ENCODE data around the gene VARS2.

Gene VARS2

DNA sequence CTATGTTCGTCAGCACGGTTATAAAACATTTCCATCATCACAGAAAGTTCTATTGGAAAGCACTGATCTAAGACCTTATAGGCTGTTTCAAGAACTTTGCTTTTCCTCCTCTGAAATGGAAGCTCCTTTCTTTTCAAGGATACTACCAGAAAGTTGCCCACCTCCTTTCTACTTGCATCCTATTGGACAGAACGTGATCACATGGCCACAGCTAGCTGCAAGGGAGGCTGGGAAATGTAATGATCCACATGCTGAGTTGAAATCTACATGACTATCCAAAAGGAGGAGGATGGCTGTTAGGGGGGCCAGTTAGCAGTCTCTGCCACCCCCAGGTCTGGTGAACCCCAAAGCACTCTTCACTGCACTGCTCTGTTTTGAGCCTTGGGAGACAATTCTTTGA, 14.6 kb downstream of the VARS2 start:
- 100% methylated on average over 3 of the region's 3 CpGs for WGBS (ENCODE audit: insufficient coverage)
- POLR2A ChIA-PET = no interaction called here

DNA sequence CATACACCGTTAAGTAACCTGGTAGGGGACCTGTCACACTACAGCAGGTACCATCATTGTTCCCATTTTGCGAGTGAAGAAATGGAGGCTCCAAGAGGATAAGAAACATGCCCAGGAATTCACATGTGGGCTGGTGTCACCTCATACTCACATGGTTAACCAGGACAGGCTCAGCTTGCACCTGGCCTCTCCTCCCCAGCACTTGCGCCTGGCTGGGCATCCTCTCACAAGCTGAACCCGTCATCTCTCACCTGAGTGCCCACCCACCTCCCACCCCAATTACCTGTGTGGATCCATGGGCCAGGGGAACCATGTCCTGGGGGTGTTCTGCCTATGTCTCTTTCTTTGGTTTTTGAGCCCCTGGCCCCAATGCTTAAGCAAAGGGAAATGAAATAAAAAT, 16.5 kb downstream of the VARS2 start:
- POLR2A ChIA-PET = no interaction called here
- Histone ChIP-seq H3K9me3 (ENCODE audit: control extremely low read depth in 1 of 5, control insufficient read depth in 4 of 5, insufficient read depth in 2 of 5, low read depth in 1 of 5, low read length in 4 of 5) (peaks cover 0 to 14% (median 6%) of the 10 kb centered on the region in 5 experiments), H3K4me3 (ENCODE audit: control insufficient read depth in 1 of 7, extremely low read depth in 1 of 7, insufficient read depth in 4 of 7, low read depth in 2 of 7, low read length in 6 of 7) (no peak overlapping the region), H3K36me3 (ENCODE audit: control insufficient read depth in 4 of 4, insufficient read depth in 4 of 4, low read length in 3 of 4) (peaks cover 3 to 22% (median 10%) of the 10 kb centered on the region in 4 experiments), H3K4me1 (ENCODE audit: control extremely low read depth in 1 of 4, control insufficient read depth in 4 of 4, insufficient read depth in 4 of 4, low read length in 3 of 4) (no peaks in the 10 kb centered on the region), H3K27ac (ENCODE audit: insufficient read depth in 1 of 2, low read depth in 1 of 2, low read length in 2 of 2, poor library complexity in 1 of 2, severe bottlenecking in 2 of 2) (no peak overlapping the region), H3K27me3 (replicated peaks in 2 of 5; ENCODE audit: control insufficient read depth in 4 of 5, insufficient read depth in 5 of 5, low read length in 4 of 5) (peaks cover 0 to 3% (median 0%) of the 10 kb centered on the region in 5 experiments)
- no peak for DNase-seq
- WGBS (ENCODE audit: insufficient coverage) = 98% methylated on average over 4 of the region's 4 CpGs
- CTCF ChIA-PET = interaction anchor here (2.6 kb wide), 1 partner anchor 15 kb away, joined by 10 read pairs; no protein-coding TSS in a partner anchor

More for the DNA sequence above, 14.6 kb downstream of the VARS2 start:
- Histone ChIP-seq H3K36me3 (ENCODE audit: control insufficient read depth in 4 of 4, insufficient read depth in 4 of 4, low read length in 3 of 4) (peaks cover 3 to 35% (median 18%) of the 10 kb centered on the region in 4 experiments), H3K4me1 (ENCODE audit: control extremely low read depth in 1 of 4, control insufficient read depth in 4 of 4, insufficient read depth in 4 of 4, low read length in 3 of 4) (no peaks in the 10 kb centered on the region), H3K27me3 (replicated peaks in 2 of 5; ENCODE audit: control insufficient read depth in 4 of 5, insufficient read depth in 5 of 5, low read length in 4 of 5) (no peaks in the 10 kb centered on the region), H3K9me3 (ENCODE audit: control extremely low read depth in 1 of 5, control insufficient read depth in 4 of 5, insufficient read depth in 2 of 5, low read depth in 1 of 5, low read length in 4 of 5) (peaks cover 0 to 14% (median 6%) of the 10 kb centered on the region in 5 experiments), H3K27ac (ENCODE audit: insufficient read depth in 1 of 2, low read depth in 1 of 2, low read length in 2 of 2, poor library complexity in 1 of 2, severe bottlenecking in 2 of 2) (no peak overlapping the region), H3K4me3 (ENCODE audit: control insufficient read depth in 1 of 7, extremely low read depth in 1 of 7, insufficient read depth in 4 of 7, low read depth in 2 of 7, low read length in 6 of 7) (no peak overlapping the region)
- CTCF ChIA-PET = interaction anchor here (1.5 kb wide), 1 partner anchor 10 kb away, joined by 4 read pairs; no protein-coding TSS in a partner anchor
- DNase-seq = peak in 1 of 3 donors; percentile 21

GRCh38 chr6:30931272-30931671, 17.2 kb downstream of the VARS2 start:
- Histone ChIP-seq H3K9me3 (ENCODE audit: control extremely low read depth in 1 of 5, control insufficient read depth in 4 of 5, insufficient read depth in 2 of 5, low read depth in 1 of 5, low read length in 4 of 5) (peaks cover 0 to 14% (median 6%) of the 10 kb centered on the region in 5 experiments), H3K27me3 (replicated peaks in 2 of 5; ENCODE audit: control insufficient read depth in 4 of 5, insufficient read depth in 5 of 5, low read length in 4 of 5) (peaks cover 0 to 3% (median 0%) of the 10 kb centered on the region in 5 experiments), H3K4me3 (ENCODE audit: control insufficient read depth in 1 of 7, extremely low read depth in 1 of 7, insufficient read depth in 4 of 7, low read depth in 2 of 7, low read length in 6 of 7) (no peak overlapping the region), H3K36me3 (ENCODE audit: control insufficient read depth in 4 of 4, insufficient read depth in 4 of 4, low read length in 3 of 4) (peaks cover 3 to 14% (median 6%) of the 10 kb centered on the region in 4 experiments), H3K4me1 (ENCODE audit: control extremely low read depth in 1 of 4, control insufficient read depth in 4 of 4, insufficient read depth in 4 of 4, low read length in 3 of 4) (no peaks in the 10 kb centered on the region), H3K27ac (ENCODE audit: insufficient read depth in 1 of 2, low read depth in 1 of 2, low read length in 2 of 2, poor library complexity in 1 of 2, severe bottlenecking in 2 of 2) (no peak overlapping the region)
- ChIA-PET POLR2A (no interaction called here), CTCF (interaction anchor here (0.7 to 2.6 kb wide), 2 partner anchors 16 to 19 kb away, joined by 4 to 10 read pairs; no protein-coding TSS in a partner anchor)
- no peak for DNase-seq
- 59% methylated on average over 5 of the region's 8 CpGs for WGBS (ENCODE audit: insufficient coverage)

- ChIA-PET POLR2A (no interaction called here), CTCF (interaction anchor here (2.6 kb wide), 1 partner anchor 17 kb away, joined by 10 read pairs; no protein-coding TSS in a partner anchor)
- H3K27ac ChIP-seq (ENCODE audit: insufficient read depth in 1 of 2, low read depth in 1 of 2, low read length in 2 of 2, poor library complexity in 1 of 2, severe bottlenecking in 2 of 2) = no peak within 1 kb of the TSS
- no peak within 1 kb of the TSS for H3K4me3 ChIP-seq (ENCODE audit: control insufficient read depth in 1 of 7, extremely low read depth in 1 of 7, insufficient read depth in 4 of 7, low read depth in 2 of 7, low read length in 6 of 7)
- H3K9me3 ChIP-seq (ENCODE audit: control extremely low read depth in 1 of 5, control insufficient read depth in 4 of 5, insufficient read depth in 2 of 5, low read depth in 1 of 5, low read length in 4 of 5) = peaks cover 0 to 14% (median 6%) of the 10 kb centered on the region in 5 experiments
- WGBS (ENCODE audit: insufficient coverage) = 94% methylated on average over 3 of the region's 7 CpGs
- no peaks in the 10 kb centered on the region for H3K4me1 ChIP-seq (ENCODE audit: control extremely low read depth in 1 of 4, control insufficient read depth in 4 of 4, insufficient read depth in 4 of 4, low read length in 3 of 4)
- peaks cover 0 to 3% (median 0%) of the 10 kb centered on the region in 5 experiments for H3K27me3 ChIP-seq (replicated peaks in 2 of 5; ENCODE audit: control insufficient read depth in 4 of 5, insufficient read depth in 5 of 5, low read length in 4 of 5)
- DNase-seq = no peak
- peaks cover 0 to 8% (median 0%) of the 10 kb centered on the region in 4 experiments for H3K36me3 ChIP-seq (ENCODE audit: control insufficient read depth in 4 of 4, insufficient read depth in 4 of 4, low read length in 3 of 4)
Observed at GRCh38 chr6:30931969-30932645, 18.1 kb downstream of the VARS2 start, which contains the start of gene SFTA2. Gene SFTA2 (minus strand): TSS chr6:30932170. CDS start chr6:30932096, 74 bp downstream.

DNA sequence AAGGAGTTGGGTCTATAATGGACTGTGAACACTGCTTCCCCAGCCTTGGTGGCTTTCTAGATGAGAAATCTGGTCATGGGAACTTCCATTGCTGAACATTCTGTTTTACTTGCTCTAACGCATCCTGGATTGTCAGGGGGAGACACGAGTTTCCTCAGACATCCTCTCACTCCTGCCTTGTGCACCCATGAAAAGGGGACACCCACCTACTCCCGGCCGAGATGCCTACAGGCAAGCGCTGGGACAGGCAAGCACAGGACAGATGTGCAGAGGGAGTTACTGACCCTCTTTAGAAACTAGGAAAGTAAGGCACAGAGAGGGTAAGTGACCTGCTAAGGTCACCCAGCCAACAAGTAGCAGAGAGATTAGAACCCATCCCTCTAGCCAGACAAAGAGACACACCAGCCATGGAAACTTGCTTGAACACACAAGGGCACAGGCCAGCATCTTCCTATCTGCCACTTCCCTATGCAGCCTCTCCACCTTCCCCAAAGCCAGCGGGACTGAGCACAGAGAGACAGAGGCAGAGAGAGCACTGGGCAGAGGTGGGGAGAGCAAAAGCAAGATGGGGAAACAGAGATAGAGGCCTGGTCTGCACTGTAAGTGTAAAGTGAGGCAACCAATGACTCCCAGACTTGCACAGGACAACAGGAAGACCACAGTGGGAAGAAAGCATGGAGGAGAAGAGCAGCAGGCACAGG, 18.8 kb downstream of the VARS2 start:
- Histone ChIP-seq H3K4me3 (ENCODE audit: control insufficient read depth in 1 of 7, extremely low read depth in 1 of 7, insufficient read depth in 4 of 7, low read depth in 2 of 7, low read length in 6 of 7) (no peak overlapping the region), H3K4me1 (ENCODE audit: control extremely low read depth in 1 of 4, control insufficient read depth in 4 of 4, insufficient read depth in 4 of 4, low read length in 3 of 4) (no peaks in the 10 kb centered on the region), H3K27ac (ENCODE audit: insufficient read depth in 1 of 2, low read depth in 1 of 2, low read length in 2 of 2, poor library complexity in 1 of 2, severe bottlenecking in 2 of 2) (no peak overlapping the region), H3K36me3 (ENCODE audit: control insufficient read depth in 4 of 4, insufficient read depth in 4 of 4, low read length in 3 of 4) (peaks cover 0 to 5% (median 0%) of the 10 kb centered on the region in 4 experiments), H3K9me3 (ENCODE audit: control extremely low read depth in 1 of 5, control insufficient read depth in 4 of 5, insufficient read depth in 2 of 5, low read depth in 1 of 5, low read length in 4 of 5) (peaks cover 0 to 14% (median 6%) of the 10 kb centered on the region in 5 experiments), H3K27me3 (replicated peaks in 2 of 5; ENCODE audit: control insufficient read depth in 4 of 5, insufficient read depth in 5 of 5, low read length in 4 of 5) (peaks cover 0 to 4% (median 0%) of the 10 kb centered on the region in 5 experiments)
- 86% methylated on average over 3 of the region's 6 CpGs for WGBS (ENCODE audit: insufficient coverage)
- no peak for DNase-seq
- ChIA-PET CTCF (no interaction called here), POLR2A (no interaction called here)

DNA sequence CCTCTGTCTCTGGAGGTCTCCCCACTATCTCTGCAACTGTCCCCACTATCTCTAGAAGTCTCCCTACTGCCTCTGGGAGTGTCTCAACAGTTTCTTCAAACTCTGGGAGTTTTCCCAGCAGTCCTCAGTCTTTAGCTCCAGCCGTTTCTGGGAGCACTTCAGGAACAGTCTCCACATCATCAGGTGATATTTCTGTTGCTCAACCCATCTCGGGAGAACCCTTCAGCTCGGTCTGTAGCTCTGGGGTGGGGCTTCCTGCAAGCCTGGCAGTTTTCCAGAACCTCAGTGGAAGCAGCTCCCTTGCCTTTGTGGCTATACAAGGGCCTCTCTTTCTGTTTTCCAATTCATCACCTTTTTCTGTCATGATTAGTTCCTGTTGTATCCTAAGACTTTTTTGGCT, 21.0 kb downstream of the VARS2 start:
- CTCF ChIA-PET = interaction anchor here (0.8 kb wide), 1 partner anchor 19 kb away, joined by 3 read pairs; no protein-coding TSS in a partner anchor
- 22% methylated on average over 3 of the region's 3 CpGs for WGBS (ENCODE audit: insufficient coverage)

More for the DNA sequence above, 21.0 kb downstream of the VARS2 start:
- H3K36me3 ChIP-seq (ENCODE audit: control insufficient read depth in 4 of 4, insufficient read depth in 4 of 4, low read length in 3 of 4) = no peaks in the 10 kb centered on the region
- H3K27me3 ChIP-seq (replicated peaks in 2 of 5; ENCODE audit: control insufficient read depth in 4 of 5, insufficient read depth in 5 of 5, low read length in 4 of 5) = peaks cover 0 to 8% (median 3%) of the 10 kb centered on the region in 5 experiments
- H3K27ac ChIP-seq (ENCODE audit: insufficient read depth in 1 of 2, low read depth in 1 of 2, low read length in 2 of 2, poor library complexity in 1 of 2, severe bottlenecking in 2 of 2) = no peak overlapping the region
- H3K9me3 ChIP-seq (ENCODE audit: control extremely low read depth in 1 of 5, control insufficient read depth in 4 of 5, insufficient read depth in 2 of 5, low read depth in 1 of 5, low read length in 4 of 5) = no peaks in the 10 kb centered on the region
- POLR2A ChIA-PET = interaction anchor here (0.7 kb wide), 1 partner anchor 22 kb away, joined by 5 read pairs; no protein-coding TSS in a partner anchor
- DNase-seq = no peak
- no peak overlapping the region for H3K4me3 ChIP-seq (ENCODE audit: control insufficient read depth in 1 of 7, extremely low read depth in 1 of 7, insufficient read depth in 4 of 7, low read depth in 2 of 7, low read length in 6 of 7)
- no peaks in the 10 kb centered on the region for H3K4me1 ChIP-seq (ENCODE audit: control extremely low read depth in 1 of 4, control insufficient read depth in 4 of 4, insufficient read depth in 4 of 4, low read length in 3 of 4)

Data from common myeloid progenitor, CD34-positive (primary cell).